Aorta (tissue), 5 donors: ENCODE results near the gene AKT3. TPM values are rescaled to one million over a fixed set of nuclear protein-coding genes. Genes with fewer than 3 reads are reported as not detected.

Experiments used
- ATAC-seq: fragments of 200-7000 bp; cut with Tn5 transposase; one replicate; pipeline ENCODE4 v1.9.1; 2022; ENCODE audit warnings: moderate library complexity; ENCODE audit not compliant: low FRiP score
- DNase-seq, 2 donors: peaks; one replicate each; pipeline ENCODE4 v3.0.0-alpha.2; 2020
- H3K27ac ChIP-seq, 2 donors: one replicate each; pipeline ENCODE4 v1.5.1; 2013; ENCODE audit warnings: low read length in 2 of 2, mild to moderate bottlenecking in 2 of 2, moderate library complexity in 2 of 2, control low read depth in 1 of 2, inconsistent platforms in 1 of 2, low read depth in 1 of 2
- H3K27me3 ChIP-seq, 2 donors: one replicate each; pipeline ENCODE4 v1.6.1; 2013; ENCODE audit warnings: control low read depth in 1 of 2, low read length in 1 of 2, mild to moderate bottlenecking in 1 of 2, moderate library complexity in 1 of 2; ENCODE audit not compliant: insufficient read depth in 2 of 2, control insufficient read depth in 1 of 2
- H3K36me3 ChIP-seq, 2 donors: one replicate each; pipeline ENCODE4 v1.6.1; 2013; ENCODE audit warnings: control low read depth in 1 of 2, low read length in 1 of 2, mild to moderate bottlenecking in 1 of 2; ENCODE audit not compliant: insufficient read depth in 2 of 2, control insufficient read depth in 1 of 2
- H3K4me1 ChIP-seq, 2 donors: one replicate each; pipeline ENCODE4 v1.6.1; 2013; ENCODE audit warnings: low read length in 2 of 2, control low read depth in 1 of 2, mild to moderate bottlenecking in 1 of 2, moderate library complexity in 1 of 2; ENCODE audit not compliant: insufficient read depth in 2 of 2, control insufficient read depth in 1 of 2
- H3K4me3 ChIP-seq, 2 donors: one replicate each; pipeline ENCODE4 v1.5.1; 2013; ENCODE audit warnings: low read length in 2 of 2, control low read depth in 1 of 2, mild to moderate bottlenecking in 1 of 2
- H3K9me3 ChIP-seq: one replicate; pipeline ENCODE4 v1.6.1; 2013; ENCODE audit warnings: mild to moderate bottlenecking, low read length; ENCODE audit not compliant: control insufficient read depth
- WGBS, 2 donors: extraction: QIAGEN DNeasy Blood & Tissue Kit; methylation state at CpG; one replicate each; pipeline ENCODE4 v1.1.7; 2013; 5-methylcytosine and 5-hydroxymethylcytosine counted together
- intact Hi-C, 2 donors: fragments of 100-400 bp; cut with DNase I; formaldehyde crosslinking; loops; one replicate each; pipeline versions ENCODE4 v1.14.2 to v1.15.0; 2022
- long read RNA-seq, 2 donors: library from polyadenylated mRNA; unstranded; transcript quantifications; one replicate each; pipeline ENCODE4 v2.0.0, GENCODE V29; 2020 to 2021
- polyA plus RNA-seq, 2 donors: library from polyadenylated mRNA; stranded (reverse); fragments of 200-250 nt; gene quantifications; one replicate each; pipeline ENCODE4 v1.2.3, GENCODE V29; 2013
- total RNA-seq, 2 donors: library from RNA; stranded (reverse); fragmentation: NEBNext Ultra II Directional; extraction: Animal tissue kit (Norgen Biotek cat#: 25700); gene quantifications; one replicate each; pipeline ENCODE4 v1.2.1, GENCODE V29; 2021
- donor health status: healthy with polysubstance abuse.
- donor health status: Bipolar disorder and iron deficiency.
- donor health status: DM: no; HTN: no; CAD: no.
- donor health status: DM: no; HTN: no; CAD: no.
- donor health status: DM: yes; HTN: yes; CAD: no.

AKT3 gene
- total RNA-seq: 100 to 1,000 TPM; 165 to 177 TPM
- polyA plus RNA-seq: 10 to 100 TPM; 18.6 to 41.9 TPM
- long read RNA-seq, donor 1, partial matches to known transcripts: 0 of 39 reads
- long read RNA-seq, donor 1, other reads (novel, unspliced or antisense): 39 of 39 reads
- long read RNA-seq, donor 2, partial matches to known transcripts: 1 of 46 reads
- long read RNA-seq, donor 2, other reads (novel, unspliced or antisense): 45 of 46 reads

- Histone ChIP-seq H3K4me1 (no peaks in the 10 kb centered on the region), H3K27me3 (no peaks in the 10 kb centered on the region), H3K36me3 (no peaks in the 10 kb centered on the region), H3K9me3 (no peaks in the 10 kb centered on the region), H3K27ac (peak within 1 kb of the TSS; percentile 84 to 100), H3K4me3 (peak within 1 kb of the TSS; percentile 93 to 100)
- intact Hi-C loops: loop anchor here in 1 of 2 donors (5.0 kb wide), 1 partner anchor 197 kb away; no protein-coding TSS in a partner anchor
- DNase-seq (peak; percentile 90 to 93), ATAC-seq (peak; percentile 87)
- 1% methylated on average over 9 to 32 of the region's 32 CpGs for WGBS, 2 donors
Observed at GRCh38 chr1:243850202-243850451, at the start of gene AKT3. Gene AKT3 (minus strand): TSS chr1:243850243. CDS start chr1:243843170, 7,073 bp downstream.

- 80 to 88% methylated on average over 2 of the region's 2 CpGs for WGBS, 2 donors
- Histone ChIP-seq H3K4me3 (no peak overlapping the region), H3K36me3 (no peaks in the 10 kb centered on the region), H3K27me3 (peaks cover 0 to 1% of the 10 kb centered on the region in 2 donors), H3K9me3 (peaks cover 1% of the 10 kb centered on the region), H3K4me1 (no peaks in the 10 kb centered on the region), H3K27ac (no peak overlapping the region)
- intact Hi-C loops: no loop called here
- no peak for ATAC-seq
- no peak for DNase-seq
Observed at GRCh38 chr1:243898278-243898677, 48.2 kb upstream of the AKT3 start.

GRCh38 chr1:243896313-243896712, 46.3 kb upstream of the AKT3 start:
- Histone ChIP-seq H3K9me3 (no peaks in the 10 kb centered on the region), H3K4me1 (no peaks in the 10 kb centered on the region), H3K36me3 (no peaks in the 10 kb centered on the region), H3K4me3 (no peak overlapping the region), H3K27me3 (no peaks in the 10 kb centered on the region), H3K27ac (no peak overlapping the region)
- DNase-seq (no peak), ATAC-seq (no peak)
- intact Hi-C loops: no loop called here
- WGBS, 2 donors: 83 to 85% methylated on average over 2 of the region's 2 CpGs

GRCh38 chr1:243892456-243892855, 42.4 kb upstream of the AKT3 start:
- Histone ChIP-seq H3K36me3 (no peaks in the 10 kb centered on the region), H3K27ac (no peak overlapping the region), H3K27me3 (no peaks in the 10 kb centered on the region), H3K9me3 (no peaks in the 10 kb centered on the region), H3K4me3 (no peak overlapping the region), H3K4me1 (peaks cover 0 to 4% of the 10 kb centered on the region in 2 donors)
- DNase-seq: no peak
- ATAC-seq: no peak
- 81 to 88% methylated on average over 3 of the region's 3 CpGs for WGBS, 2 donors
- intact Hi-C loops: no loop called here

GRCh38 chr1:243890576-243890975, 40.5 kb upstream of the AKT3 start:
- Histone ChIP-seq H3K36me3 (no peaks in the 10 kb centered on the region), H3K9me3 (no peaks in the 10 kb centered on the region), H3K4me1 (peaks cover 0 to 4% of the 10 kb centered on the region in 2 donors), H3K4me3 (no peak overlapping the region), H3K27ac (no peak overlapping the region), H3K27me3 (no peaks in the 10 kb centered on the region)
- intact Hi-C loops: no loop called here
- DNase-seq (no peak), ATAC-seq (no peak)
- 6 to 7% methylated on average over 2 of the region's 2 CpGs for WGBS, 2 donors

GRCh38 chr1:243885806-243886205, 35.8 kb upstream of the AKT3 start:
- Histone ChIP-seq H3K27ac (no peak overlapping the region), H3K4me3 (no peak overlapping the region), H3K27me3 (no peaks in the 10 kb centered on the region), H3K36me3 (no peaks in the 10 kb centered on the region), H3K9me3 (no peaks in the 10 kb centered on the region), H3K4me1 (peaks cover 0 to 4% of the 10 kb centered on the region in 2 donors)
- DNase-seq (no peak), ATAC-seq (no peak)
- 27 to 39% methylated on average over 1 of the region's 1 CpG for WGBS, 2 donors
- intact Hi-C loops: no loop called here

GRCh38 chr1:243884603-243885002, 34.6 kb upstream of the AKT3 start:
- DNase-seq: no peak
- Histone ChIP-seq H3K4me3 (no peak overlapping the region), H3K27me3 (no peaks in the 10 kb centered on the region), H3K36me3 (no peaks in the 10 kb centered on the region), H3K9me3 (no peaks in the 10 kb centered on the region), H3K27ac (no peak overlapping the region), H3K4me1 (no peaks in the 10 kb centered on the region)
- 63 to 72% methylated on average over 5 of the region's 5 CpGs for WGBS, 2 donors
- ATAC-seq: no peak
- intact Hi-C loops: no loop called here

- H3K27me3 ChIP-seq: no peaks in the 10 kb centered on the region
- 91 to 92% methylated on average over 2 of the region's 2 CpGs for WGBS, 2 donors
- no peak for DNase-seq
Observed at GRCh38 chr1:243883551-243883950, 33.5 kb upstream of the AKT3 start.

GRCh38 chr1:243882276-243882675, 32.2 kb upstream of the AKT3 start:
- H3K36me3 ChIP-seq: no peaks in the 10 kb centered on the region
- no peaks in the 10 kb centered on the region for H3K27me3 ChIP-seq
- no peaks in the 10 kb centered on the region for H3K9me3 ChIP-seq
- no peaks in the 10 kb centered on the region for H3K4me1 ChIP-seq
- no peak overlapping the region for H3K4me3 ChIP-seq
- DNase-seq: no peak
- intact Hi-C loops: no loop called here
- WGBS, 2 donors: 85 to 92% methylated on average over 3 of the region's 3 CpGs
- ATAC-seq: no peak
- H3K27ac ChIP-seq: no peak overlapping the region

More at GRCh38 chr1:243883551-243883950, 33.5 kb upstream of the AKT3 start:
- Histone ChIP-seq H3K4me3 (no peak overlapping the region), H3K36me3 (no peaks in the 10 kb centered on the region), H3K9me3 (no peaks in the 10 kb centered on the region), H3K27ac (no peak overlapping the region), H3K4me1 (no peaks in the 10 kb centered on the region)
- intact Hi-C loops: no loop called here
- ATAC-seq: no peak
